Right lobe of liver (tissue), 4 donors: ENCODE results near the gene SIDT2.

Source experiments
- POLR2A ChIP-seq: fragments of 450-650 bp; IDR thresholded peaks from one replicate; pipeline ENCODE4 v1.6.1; 2017; ENCODE audit warnings: antibody characterized with exemption, mild to moderate bottlenecking
- TF ChIP-seq, protein P1 (sequence below), 4 donors: fragments of 200-600 bp in 3 of 4; fragments of 450-650 bp in 1 of 4; IDR thresholded peaks; one replicate each; pipeline versions ENCODE4 v1.5.1 to v1.8.0; 2016 to 2022; ENCODE audit warnings: antibody characterized with exemption in 4 of 4, mild to moderate bottlenecking in 2 of 4
- donor health status: DM: no; HTN: no; CAD: no.
- donor health status: DM: no; HTN: no; CAD: no.
- donor health status: DM: no; HTN: yes; CAD: no.

DNA sequence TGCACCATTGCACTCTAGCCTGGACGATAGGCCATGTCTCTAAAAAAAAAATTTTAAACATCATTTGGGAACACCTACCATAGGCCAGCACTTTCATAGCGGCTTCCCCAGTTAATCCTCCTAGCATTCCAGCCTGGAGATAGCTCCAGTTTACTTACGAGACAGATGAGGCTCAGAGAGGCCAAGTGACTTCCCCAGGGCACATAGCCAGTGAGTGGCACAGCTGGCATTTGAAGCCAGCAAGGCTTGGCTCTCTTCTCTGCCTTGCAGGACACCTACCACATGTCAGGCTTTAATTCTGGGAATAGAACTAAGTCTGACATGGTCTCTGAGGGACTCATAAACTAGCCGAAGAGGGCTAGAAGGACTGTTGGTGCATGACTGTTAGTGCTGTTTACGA, 15.7 kb downstream of the SIDT2 start:
- TF ChIP-seq, protein P1, sequence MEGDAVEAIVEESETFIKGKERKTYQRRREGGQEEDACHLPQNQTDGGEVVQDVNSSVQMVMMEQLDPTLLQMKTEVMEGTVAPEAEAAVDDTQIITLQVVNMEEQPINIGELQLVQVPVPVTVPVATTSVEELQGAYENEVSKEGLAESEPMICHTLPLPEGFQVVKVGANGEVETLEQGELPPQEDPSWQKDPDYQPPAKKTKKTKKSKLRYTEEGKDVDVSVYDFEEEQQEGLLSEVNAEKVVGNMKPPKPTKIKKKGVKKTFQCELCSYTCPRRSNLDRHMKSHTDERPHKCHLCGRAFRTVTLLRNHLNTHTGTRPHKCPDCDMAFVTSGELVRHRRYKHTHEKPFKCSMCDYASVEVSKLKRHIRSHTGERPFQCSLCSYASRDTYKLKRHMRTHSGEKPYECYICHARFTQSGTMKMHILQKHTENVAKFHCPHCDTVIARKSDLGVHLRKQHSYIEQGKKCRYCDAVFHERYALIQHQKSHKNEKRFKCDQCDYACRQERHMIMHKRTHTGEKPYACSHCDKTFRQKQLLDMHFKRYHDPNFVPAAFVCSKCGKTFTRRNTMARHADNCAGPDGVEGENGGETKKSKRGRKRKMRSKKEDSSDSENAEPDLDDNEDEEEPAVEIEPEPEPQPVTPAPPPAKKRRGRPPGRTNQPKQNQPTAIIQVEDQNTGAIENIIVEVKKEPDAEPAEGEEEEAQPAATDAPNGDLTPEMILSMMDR (IDR thresholded peaks at IDR 0.05) = no peak
- TF ChIP-seq POLR2A = no peak
